ENCODE data around the gene FBXL13.
A peak's percentile ranks its signal among the peaks of the same experiment; 100 is the strongest.
"Not testable (repeated sequence)": the region's sequence is repeated elsewhere in the genome, so short reads cannot be mapped to it uniquely, and the experiment has no call there.

FBXL13 gene

DNA sequence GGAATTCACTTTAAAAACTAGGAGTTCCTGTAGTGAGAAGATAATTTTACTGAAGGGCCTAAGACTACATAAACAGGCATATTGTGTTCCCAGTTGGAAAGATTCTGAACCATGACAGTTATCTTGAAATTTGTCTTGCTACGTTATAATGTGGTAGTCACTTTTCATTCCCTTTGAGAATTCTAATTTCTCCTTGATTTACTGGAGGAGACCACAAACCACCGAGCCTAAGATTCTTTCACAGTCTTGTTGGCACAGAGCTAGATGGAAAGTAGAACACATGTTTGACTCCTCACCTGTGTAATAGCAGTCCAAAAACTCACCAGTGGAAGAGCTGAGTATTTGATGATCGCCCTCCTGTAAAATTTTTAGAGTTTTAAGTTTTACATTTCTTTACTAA lies 5.2 kb upstream of the FBXL13 start:
- DNase-seq (ENCODE audit: low spot score) = no peak

DNA sequence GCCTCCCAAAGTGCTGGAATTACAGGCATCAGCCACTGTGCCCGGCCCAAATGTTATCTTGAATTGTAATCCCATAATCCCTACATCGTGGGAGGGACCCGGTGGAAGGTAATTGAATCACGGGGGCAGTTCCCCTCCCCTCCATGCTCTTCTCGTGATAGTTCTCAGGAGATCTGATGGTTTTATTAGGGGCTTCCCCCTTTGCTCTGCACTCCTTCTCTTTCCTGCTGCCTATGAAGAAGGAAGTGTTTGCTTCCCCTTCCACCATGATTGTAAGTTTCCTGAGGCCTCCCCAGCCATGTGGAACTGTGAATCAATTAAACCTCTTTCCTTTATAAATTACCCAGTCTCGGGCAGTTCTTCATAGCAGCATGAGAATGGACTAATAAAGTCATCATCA lies 3.6 kb upstream of the FBXL13 start:
- not testable (repeated sequence) for DNase-seq (ENCODE audit: low spot score)

DNA sequence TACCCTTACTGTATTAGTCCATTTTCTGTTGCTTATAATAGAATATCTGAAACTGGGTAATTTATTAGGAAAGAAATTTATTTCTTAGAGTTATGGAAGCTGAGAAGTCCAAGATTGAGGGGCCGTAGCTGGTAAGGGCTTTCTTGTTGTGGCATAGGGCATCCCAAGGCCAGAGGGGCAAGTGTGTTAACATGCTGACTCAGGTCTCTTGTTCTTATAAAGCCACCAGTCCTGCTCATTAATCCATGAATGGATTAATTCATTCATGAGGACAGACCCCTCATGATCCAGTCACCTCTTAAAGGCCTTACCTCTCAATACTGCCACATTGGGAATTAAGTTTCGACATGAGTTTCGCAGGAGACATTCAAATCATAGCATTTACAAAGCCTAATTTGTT lies 2.7 kb upstream of the FBXL13 start:
- no peak for DNase-seq (ENCODE audit: low spot score)

DNA sequence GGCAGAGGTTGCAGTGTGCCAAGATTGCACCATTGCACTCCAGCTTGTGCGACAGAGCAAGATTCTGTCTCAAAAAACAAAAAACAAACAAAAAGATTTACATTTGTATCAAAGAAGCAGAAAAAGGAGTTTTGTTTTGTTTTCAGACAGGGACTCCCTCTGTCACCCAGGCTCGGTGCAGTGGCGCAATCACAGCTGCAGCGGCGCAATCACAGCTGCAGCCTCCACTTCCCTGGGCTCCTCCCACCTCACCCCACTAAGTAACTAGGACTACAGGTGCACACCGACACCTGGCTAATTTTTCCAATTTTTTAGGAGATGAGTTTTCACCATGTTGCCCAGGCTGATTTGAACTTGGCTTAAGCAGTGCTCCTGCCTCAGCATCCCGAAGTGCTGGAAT lies 2.2 kb upstream of the FBXL13 start:
- DNase-seq (ENCODE audit: low spot score) = no peak

DNA sequence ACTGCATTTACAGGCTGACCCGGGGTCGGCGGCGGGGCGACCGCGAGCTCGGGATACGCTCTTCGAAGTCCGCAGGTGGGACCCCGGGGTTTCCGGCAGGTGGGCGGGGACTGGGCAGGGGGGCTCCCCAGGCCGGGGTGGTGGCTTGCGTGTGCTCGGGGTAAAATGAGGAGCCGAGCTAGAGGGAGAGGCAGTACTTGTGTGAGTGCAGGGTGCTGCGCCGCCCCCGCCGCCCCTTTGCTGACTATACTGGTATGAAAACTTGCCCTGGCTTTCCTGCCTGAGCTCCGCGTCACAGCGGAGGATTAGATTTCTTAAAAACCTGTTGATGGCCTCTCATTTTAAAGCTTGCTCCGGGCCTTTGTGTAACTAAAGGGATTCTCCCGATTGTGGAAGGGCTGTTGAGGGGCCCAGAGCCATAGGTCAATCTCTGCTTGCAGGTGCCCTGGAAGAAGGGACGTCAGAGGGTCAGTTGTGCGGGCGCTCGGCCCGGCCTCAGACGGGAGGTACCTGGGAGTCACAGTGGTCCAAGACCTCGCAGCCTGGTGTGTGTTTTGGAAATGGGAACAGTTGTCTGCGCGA lies 832 bp upstream of the FBXL13 start:
- peak; percentile 37 for DNase-seq (ENCODE audit: low spot score)

DNA sequence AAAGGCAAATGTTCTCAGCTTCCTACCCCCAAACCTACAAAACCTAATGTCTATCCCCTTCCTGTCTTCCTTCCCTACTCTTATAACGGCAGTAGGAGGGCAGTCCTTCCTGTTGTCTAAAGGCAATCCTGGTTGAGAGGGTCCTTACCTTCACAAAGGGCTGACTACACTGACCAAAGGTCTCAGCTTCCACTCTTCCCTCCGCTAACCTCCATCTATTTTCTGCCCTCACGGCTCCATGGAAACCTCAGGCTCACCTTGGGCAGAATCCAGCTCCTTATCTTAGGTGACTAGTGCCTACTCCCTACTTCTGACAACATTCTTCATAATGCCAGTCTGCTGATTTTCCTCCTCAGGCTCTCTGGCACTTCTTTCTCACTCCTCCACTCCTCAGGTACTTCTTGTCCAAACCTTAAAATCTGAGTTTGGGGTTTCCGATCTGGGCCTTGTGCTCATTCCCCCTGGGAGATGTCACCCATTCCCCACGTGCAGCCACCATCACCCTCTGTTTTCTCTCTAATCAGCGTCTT lies 542 bp downstream of the FBXL13 start:
- no peak for DNase-seq (ENCODE audit: low spot score)

DNA sequence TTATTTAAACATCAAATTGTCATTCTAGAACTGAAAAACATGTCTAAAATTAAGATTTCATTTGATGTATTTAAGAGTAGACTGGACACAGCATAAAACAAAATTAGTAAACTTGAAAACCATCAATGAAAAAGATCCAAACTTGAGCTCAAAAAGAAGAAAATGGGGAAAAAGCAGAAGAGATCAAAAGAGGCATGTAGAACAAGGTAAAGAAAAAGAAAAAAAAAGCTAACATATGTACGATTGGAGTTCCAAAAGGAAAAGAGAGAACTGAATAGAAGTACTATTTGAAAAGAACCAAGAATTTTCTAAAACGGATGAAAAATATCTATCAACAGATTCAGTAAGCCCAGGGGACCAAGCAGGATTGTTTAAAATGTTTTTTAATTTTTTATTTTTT lies 3.6 kb downstream of the FBXL13 start:
- DNase-seq (ENCODE audit: low spot score) = no peak

DNA sequence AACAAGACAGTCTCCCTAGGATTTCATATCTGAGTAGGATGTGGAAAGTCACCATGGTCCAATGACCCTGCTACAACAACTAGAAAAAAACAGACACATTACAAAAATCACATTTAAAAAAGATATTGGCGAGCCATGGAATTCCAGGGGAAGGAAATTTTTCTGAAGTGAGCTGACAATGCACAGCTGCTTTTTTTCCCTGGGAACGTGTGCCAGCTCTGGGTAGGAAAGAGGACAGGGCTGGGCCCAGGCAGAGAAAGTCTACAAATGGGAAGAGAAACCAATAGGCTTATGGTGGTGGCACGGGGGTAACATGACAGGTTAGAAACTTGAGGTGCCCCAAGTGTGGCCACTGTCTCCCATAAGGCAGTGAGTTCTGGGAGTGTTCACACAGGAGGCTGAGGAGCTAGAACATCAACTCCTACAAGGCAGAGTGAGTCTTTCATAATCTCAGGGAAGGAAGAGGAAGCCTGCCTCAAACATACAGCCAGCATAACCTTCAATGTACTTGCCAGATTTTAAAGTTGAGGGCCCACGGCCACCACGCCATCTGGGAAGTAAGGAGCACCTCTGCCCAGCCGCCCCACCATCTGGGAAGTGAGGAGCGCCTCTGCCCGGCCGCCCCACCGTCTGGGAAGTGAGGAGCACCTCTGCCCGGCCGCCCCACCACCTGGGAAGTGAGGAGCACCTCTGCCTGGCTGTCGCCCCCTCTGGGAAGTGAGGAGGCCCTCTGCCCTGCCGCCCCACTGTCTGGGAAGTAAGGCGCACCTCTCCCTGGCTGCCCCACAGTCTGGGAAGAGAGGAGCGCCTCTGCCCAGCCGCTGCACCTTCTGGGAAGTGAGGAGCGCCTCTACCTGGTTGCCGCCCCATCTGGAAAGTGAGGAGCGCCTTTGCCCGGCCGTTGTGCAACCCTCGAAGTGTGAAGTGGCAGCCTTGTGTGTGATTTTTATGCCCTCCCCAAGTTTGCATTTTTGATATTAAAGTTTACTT lies 5.9 kb downstream of the FBXL13 start:
- no peak for DNase-seq (ENCODE audit: low spot score)

DNA sequence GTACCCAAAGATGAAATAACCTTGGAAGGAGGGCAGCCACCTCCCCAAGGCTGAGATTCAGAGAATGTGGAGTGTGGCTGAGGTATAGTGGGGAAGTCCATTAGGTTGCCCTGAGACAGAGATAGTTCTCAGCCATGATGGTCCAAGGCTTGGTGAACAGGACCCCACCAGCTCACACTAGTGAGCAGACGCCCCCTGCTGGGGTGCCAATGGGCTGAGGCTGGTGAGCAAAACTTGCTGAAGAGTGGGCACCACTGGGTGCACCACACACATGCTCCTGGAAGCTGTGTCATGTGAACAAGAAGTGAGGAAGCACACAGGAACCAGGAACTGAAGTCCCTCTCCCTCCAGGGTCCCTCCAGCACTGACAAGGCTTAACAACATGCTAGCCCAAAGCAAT lies 8.9 kb downstream of the FBXL13 start:
- peak; percentile 53 for DNase-seq (ENCODE audit: low spot score)

DNA sequence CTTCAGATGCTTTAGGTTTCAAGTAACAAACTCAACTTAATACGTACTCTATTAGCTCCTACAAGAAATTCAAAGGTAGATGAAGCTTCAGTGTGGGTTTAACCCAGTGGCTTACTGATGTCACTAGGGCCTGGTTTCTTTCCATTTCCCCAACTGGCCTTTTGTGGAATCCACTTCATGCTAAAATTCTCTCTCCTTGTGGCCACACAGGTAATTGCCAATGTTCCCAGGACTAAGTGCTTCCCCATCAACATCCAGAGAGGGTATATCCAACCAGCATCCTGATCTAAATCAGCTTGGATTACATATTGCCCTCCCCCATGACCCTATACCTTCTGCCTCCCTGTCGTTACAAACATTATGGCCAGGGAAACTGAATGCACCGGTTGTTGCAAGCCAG lies 10.7 kb downstream of the FBXL13 start:
- DNase-seq (ENCODE audit: low spot score) = no peak

DNA sequence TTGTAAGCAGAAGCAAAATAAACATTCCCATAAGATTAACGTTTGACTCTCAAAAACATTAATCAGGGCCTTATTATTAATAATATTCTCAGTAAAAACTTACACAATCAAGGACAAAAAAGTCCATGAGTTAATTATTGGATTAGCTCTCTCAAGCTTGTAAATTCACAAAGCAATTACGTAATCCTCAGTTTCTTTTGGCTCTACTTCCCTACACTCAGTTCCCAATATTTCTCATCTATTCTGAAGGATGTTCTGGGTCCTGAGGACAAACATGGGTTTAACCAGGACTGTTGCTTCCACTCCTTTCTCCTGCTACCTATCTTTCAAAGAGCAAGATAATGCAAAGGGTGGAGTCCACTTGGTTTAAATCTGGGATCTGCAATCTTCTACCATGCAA lies 15.1 kb downstream of the FBXL13 start:
- no peak for DNase-seq (ENCODE audit: low spot score)

DNA sequence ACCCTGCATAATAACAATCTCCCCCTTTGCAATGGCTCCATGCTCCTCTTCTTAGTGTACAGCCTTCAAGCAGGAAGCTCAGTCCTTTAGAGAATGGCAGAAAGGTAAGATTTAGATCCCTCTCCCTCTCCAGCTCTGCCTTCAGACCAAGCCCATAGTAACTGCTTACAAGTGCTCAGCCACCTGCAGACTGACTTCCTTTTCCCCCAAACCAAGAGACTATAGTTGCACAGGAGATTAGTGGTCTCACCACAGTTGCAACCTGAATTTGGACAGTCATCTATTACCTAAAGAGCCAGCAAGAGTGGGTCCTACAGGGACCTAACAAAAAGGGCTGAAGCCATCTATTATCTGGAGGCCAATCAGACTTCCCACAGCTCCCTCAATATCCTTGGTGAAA lies 16.5 kb downstream of the FBXL13 start:
- DNase-seq (ENCODE audit: low spot score) = no peak

DNA sequence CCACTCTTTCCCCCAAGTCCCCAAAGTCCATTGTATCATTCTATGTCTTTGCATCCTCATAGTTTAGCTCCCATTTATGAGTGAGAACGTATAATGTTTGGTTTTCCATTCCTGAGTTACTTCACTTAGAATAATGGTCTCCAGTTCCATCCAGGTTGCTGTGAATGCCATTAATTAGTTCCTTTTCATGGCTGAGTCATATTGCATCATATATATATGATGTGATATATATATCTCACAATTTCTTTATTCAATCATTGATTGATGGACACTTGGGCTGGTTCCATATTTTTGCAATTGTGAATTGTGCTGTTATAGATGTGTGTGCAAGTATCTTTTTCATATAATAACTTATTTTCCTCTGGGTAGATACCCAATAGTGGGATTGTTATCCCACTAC lies 18.6 kb downstream of the FBXL13 start:
- DNase-seq (ENCODE audit: low spot score) = not testable (repeated sequence)

DNA sequence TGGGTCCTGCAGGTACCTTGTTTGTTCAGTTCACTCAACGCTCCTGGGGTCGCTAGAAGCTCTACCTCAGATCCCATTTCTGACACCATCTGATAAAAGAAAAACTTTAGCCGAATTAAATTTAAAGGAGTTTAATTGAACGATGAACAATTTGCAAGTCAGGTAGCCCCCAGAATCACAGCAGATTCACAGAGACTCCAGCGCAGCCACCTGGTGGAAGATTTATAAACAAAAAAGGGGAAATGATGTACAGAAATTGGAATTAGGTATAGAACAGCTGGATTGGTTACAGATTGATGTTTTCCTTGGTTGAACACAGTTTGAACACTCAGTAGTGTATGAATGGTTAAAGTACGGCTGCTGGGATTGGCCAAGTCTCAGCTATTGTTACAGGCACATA lies 23.1 kb downstream of the FBXL13 start:
- DNase-seq (ENCODE audit: low spot score) = no peak

DNA sequence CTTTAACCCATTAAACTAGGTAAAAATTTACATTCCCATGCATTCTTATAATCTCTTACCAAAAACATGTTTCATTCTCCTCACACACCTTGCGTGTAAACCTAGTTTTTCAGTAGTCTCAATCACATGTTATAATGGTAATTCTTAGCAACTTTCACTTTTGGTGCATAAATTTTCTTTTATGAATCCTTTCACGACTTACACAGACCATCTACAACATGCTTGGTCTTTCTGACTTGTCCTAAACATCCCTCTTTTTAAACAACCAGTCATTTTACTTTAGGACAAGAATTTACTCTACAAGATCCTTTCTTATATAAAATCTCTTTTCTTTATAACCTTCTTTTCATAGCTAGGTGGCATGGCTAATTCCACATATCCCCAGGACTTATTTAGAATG lies 25.8 kb downstream of the FBXL13 start:
- DNase-seq (ENCODE audit: low spot score) = no peak

DNA sequence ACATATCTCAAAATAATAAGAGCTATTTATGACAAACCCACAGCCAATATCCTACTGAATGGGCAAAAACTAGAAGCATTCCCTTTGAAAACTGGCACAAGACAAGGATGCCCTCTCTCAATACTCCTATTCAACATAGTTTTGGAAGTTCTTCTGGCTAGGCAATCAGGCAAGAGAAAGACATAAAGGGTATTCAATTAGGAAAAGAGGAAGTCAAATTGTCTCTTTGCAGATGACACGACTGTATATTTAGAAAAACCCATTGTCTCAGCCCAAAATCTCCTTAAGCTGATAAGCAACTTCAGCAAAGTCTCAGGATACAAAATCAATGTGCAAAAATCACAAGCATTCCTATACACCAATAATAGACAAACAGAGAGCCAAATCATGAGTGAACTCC lies 32.8 kb downstream of the FBXL13 start:
- not testable (repeated sequence) for DNase-seq (ENCODE audit: low spot score)

DNA sequence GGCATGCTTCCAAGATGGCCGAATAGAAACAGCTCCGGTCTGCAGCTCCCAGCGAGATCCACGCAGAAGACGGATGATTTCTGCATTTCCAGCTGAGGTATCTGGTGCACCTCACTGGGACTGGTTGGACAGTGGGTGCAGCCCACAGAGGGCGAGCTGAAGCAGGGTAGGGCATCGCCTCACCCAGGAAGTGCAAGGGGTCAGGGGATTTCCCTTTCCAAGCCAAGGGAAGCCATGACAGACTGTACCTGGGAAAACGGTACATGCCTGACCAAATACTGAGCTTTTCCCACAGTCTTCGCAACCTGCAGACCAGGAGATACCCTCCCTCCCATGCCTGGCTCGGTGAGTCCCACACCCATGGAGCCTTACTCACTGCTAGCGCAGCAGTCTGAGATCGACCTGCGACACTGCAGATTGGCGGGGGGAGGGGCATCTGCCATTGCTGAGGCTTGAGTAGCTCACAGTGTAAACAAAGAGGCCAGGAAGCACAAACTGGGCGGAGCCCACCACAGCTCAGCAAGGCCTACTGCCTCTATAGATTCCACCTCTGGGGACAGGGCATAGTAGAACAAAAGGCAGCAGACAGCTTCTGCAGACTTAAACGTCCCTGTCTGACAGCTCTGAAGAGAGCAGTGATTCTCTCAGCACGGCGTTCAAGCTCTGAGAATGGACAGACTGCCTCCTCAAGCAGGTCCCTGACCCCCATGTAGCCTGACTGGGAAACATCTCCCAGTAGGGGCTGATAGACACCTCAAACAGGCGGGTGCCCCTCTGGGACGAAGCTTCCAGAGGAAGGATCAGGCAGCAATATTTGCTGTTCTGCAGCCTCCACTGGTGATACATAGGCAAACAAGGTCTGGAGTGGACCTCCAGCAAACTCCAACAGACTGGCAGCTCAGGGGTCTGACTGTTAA lies 36.5 kb downstream of the FBXL13 start:
- not testable (repeated sequence) for DNase-seq (ENCODE audit: low spot score)

DNA sequence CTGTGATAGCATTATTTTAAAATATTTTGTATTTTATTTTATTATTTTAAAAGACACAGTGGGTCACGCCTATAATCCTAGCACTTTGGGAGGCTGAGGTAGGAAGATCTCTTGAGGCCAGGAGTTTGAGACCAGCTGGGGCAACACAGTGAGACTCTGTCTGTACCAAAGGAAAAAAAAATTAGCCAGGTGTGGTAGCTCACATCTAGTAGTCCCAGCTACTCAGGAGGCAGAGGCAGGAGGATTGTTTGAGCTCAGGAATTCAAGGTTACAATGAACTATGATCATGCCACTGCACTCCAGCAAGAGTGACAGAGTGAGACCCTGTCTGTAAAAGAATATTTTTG lies 37.1 kb downstream of the FBXL13 start:
- no peak for DNase-seq (ENCODE audit: low spot score)

DNA sequence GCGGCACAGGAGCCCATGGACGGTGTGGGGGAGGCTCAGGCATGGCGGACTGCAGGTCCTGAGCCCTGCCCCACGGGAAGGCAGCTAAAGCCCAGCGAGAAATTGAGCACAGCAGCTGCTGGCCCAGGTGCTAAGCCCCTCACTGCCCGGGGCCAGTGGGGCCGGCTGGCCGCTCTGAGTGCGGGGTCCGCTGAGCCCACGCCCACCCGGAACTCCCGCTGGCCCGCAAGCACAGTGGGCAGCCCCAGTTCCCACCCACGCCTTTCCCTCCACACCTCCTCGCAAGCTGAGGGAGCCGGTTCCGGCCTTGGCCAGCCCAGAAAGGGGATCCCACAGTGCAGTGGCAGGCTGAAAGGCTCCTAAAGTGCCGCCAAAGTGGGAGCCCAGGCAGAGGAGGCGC lies 40.3 kb downstream of the FBXL13 start:
- not testable (repeated sequence) for DNase-seq (ENCODE audit: low spot score)

DNA sequence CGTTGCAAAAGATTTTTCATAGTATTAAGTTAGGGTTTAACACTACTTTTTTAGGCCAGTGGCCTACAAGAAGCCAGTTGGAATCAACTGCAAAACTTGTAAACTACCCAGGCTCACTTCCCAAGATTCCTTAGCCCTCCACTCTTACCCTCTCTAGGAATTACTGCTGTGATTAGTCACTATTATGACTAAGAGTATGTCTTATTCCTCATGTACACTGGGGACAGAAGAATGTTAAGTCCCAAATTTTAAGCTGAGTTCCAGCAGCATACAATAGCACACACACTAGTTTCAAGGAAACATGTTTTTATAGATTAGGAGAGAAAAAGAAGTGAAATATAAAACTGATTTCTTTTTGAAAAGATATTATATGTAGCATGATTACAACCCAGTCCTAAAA lies 42.8 kb downstream of the FBXL13 start:
- DNase-seq (ENCODE audit: low spot score) = no peak

DNA sequence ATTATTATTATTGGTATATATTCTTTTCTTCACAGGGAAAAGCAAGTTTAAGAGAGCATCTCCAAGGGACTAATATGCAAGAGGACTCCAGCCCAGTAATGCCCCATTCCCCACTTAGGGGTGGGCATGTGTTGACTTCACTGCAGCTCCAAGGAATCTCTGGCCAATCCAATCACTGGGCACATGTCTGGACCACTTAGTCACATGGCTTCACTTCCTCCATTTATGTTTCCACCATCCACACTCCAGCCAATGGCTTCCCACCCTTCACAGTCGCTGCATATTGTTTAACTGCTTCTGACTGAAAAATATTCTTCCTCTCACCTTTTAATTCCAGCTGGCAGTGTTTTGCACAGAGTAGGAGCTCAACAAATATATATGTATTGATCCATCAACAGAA lies 43.6 kb downstream of the FBXL13 start:
- no peak for DNase-seq (ENCODE audit: low spot score)

DNA sequence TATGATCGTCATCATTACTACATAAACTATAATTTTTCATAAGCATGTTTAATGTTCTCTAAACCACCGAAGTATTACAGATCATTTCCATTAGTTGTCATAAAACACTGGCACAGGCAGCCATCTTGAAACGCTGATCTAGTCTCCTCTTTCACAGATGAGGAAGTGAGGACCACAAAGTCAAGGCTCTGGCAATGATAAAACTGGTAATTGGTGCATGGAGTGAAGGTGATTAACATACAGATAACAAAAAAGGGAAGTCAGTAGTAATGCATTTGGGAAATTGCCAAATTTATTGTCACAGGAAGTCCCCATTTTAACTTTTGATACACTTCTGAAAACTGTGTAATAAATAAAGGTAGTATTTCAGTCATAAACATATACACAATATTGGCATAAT lies 49.3 kb downstream of the FBXL13 start:
- DNase-seq (ENCODE audit: low spot score) = no peak
